Gastroesophageal sphincter (tissue), 3 donors: ENCODE data around the gene CHRNA4.

Source experiments
- POLR2A ChIP-seq, 2 donors: fragments of 450-650 bp; IDR thresholded peaks; one replicate each; pipeline ENCODE4 v1.6.1; 2017; ENCODE audit warnings: antibody characterized with exemption in 2 of 2, mild to moderate bottlenecking in 2 of 2, moderate library complexity in 1 of 2
- TF ChIP-seq, protein P1 (sequence below), 4 experiments: fragments of 200-600 bp in 2 of 4; fragments of 450-650 bp in 2 of 4; sonication (generic) in 1 of 4; IDR thresholded peaks; one replicate each; pipeline ENCODE4 v1.5.1; 2017 to 2019; ENCODE audit warnings: antibody characterized with exemption in 4 of 4, mild to moderate bottlenecking in 2 of 4, moderate library complexity in 2 of 4

- TF ChIP-seq, protein P1, sequence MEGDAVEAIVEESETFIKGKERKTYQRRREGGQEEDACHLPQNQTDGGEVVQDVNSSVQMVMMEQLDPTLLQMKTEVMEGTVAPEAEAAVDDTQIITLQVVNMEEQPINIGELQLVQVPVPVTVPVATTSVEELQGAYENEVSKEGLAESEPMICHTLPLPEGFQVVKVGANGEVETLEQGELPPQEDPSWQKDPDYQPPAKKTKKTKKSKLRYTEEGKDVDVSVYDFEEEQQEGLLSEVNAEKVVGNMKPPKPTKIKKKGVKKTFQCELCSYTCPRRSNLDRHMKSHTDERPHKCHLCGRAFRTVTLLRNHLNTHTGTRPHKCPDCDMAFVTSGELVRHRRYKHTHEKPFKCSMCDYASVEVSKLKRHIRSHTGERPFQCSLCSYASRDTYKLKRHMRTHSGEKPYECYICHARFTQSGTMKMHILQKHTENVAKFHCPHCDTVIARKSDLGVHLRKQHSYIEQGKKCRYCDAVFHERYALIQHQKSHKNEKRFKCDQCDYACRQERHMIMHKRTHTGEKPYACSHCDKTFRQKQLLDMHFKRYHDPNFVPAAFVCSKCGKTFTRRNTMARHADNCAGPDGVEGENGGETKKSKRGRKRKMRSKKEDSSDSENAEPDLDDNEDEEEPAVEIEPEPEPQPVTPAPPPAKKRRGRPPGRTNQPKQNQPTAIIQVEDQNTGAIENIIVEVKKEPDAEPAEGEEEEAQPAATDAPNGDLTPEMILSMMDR (IDR thresholded peaks at IDR 0.05), result no peak
- no peak for TF ChIP-seq POLR2A (IDR thresholded peaks at IDR 0.05)
Observed at GRCh38 chr20:63409066-63409833, 48.1 kb upstream of the CHRNA4 start.
